Ovary (tissue), 3 donors: ENCODE data around the gene INSL3.

ENCODE experiments used
- CTCF ChIP-seq, 3 donors: fragments of 450-650 bp in 2 of 3; fragments of 200-600 bp in 1 of 3; IDR thresholded peaks; one replicate each; pipeline versions ENCODE4 v1.5.1 to v1.8.0; 2016 to 2022; ENCODE audit warnings: antibody characterized with exemption in 3 of 3, mild to moderate bottlenecking in 1 of 3
- EP300 ChIP-seq: sonication (generic); formaldehyde crosslinking; IDR thresholded peaks from one replicate; pipeline ENCODE4 v1.6.1; 2017; ENCODE audit warnings: antibody characterized with exemption
- donor health status: DM: no; HTN: no; CAD: no.

GRCh38 chr19:17780781-17781180, 40.5 kb downstream of the INSL3 start:
- TF ChIP-seq EP300 (no peak), CTCF (IDR thresholded peaks at IDR 0.05) (no peak)
